H9 (cell line): ENCODE measurements around the gene EML1. TPM values are rescaled to one million over a fixed set of nuclear protein-coding genes. Genes with fewer than 3 reads are reported as not detected.

Experiments used
- DNase-seq: peaks from one replicate; pipeline ENCODE4 v3.0.0-alpha.2; 2017
- H2AFZ ChIP-seq: one replicate; pipeline ENCODE4 v1.6.1; 2013; ENCODE audit warnings: mild to moderate bottlenecking, low read length, control low read depth, moderate library complexity
- H2AK5ac ChIP-seq: 2 replicates; pipeline ENCODE4 v1.6.1; 2013; ENCODE audit warnings: low read length, control low read depth, mixed read lengths; ENCODE audit not compliant: insufficient read length
- H2BK120ac ChIP-seq: one replicate; pipeline ENCODE4 v1.6.1; 2013; ENCODE audit warnings: low read depth, mild to moderate bottlenecking, low read length, control low read depth, inconsistent platforms; ENCODE audit not compliant: poor library complexity, severe bottlenecking
- H2BK12ac ChIP-seq: 2 replicates; pipeline ENCODE4 v1.6.1; 2013; ENCODE audit warnings: low read length, control low read depth, mixed read lengths, low read depth; ENCODE audit not compliant: insufficient read length
- H2BK15ac ChIP-seq: 2 replicates; pipeline ENCODE4 v1.6.1; 2013; ENCODE audit warnings: low read depth, low read length, control low read depth
- H2BK20ac ChIP-seq: one replicate; pipeline ENCODE4 v1.6.1; 2013; ENCODE audit warnings: low read depth, mild to moderate bottlenecking, low read length, control low read depth, inconsistent platforms; ENCODE audit not compliant: poor library complexity, severe bottlenecking
- H2BK5ac ChIP-seq: 2 replicates; pipeline ENCODE4 v1.6.1; 2013; ENCODE audit warnings: low read length, control low read depth, mixed read lengths; ENCODE audit not compliant: insufficient read length
- H3K14ac ChIP-seq: 2 replicates; pipeline ENCODE4 v1.6.1; 2013; ENCODE audit warnings: low read length, control low read depth; ENCODE audit not compliant: insufficient read depth
- H3K18ac ChIP-seq: 2 replicates; pipeline ENCODE4 v1.6.1; 2013; ENCODE audit warnings: low read depth, mild to moderate bottlenecking, mixed read lengths, low read length, control low read depth; ENCODE audit not compliant: insufficient read length
- H3K23ac ChIP-seq: 2 replicates; pipeline ENCODE4 v1.6.1; 2013; ENCODE audit warnings: low read length, control low read depth, mixed read lengths, low read depth; ENCODE audit not compliant: insufficient read length
- H3K23me2 ChIP-seq: 2 replicates; pipeline ENCODE4 v1.6.1; 2013; ENCODE audit warnings: low read depth, mild to moderate bottlenecking, mixed read lengths, low read length, control low read depth; ENCODE audit not compliant: insufficient read length, poor library complexity, severe bottlenecking
- H3K27ac ChIP-seq: 2 replicates; pipeline ENCODE4 v1.5.1; 2013; ENCODE audit warnings: low read length, control low read depth, mixed read lengths, low read depth; ENCODE audit not compliant: insufficient read length
- H3K27me3 ChIP-seq: 2 replicates; pipeline ENCODE4 v1.6.1; 2013; ENCODE audit warnings: low read length, control low read depth, inconsistent platforms; ENCODE audit not compliant: insufficient read depth
- H3K4ac ChIP-seq: 2 replicates; pipeline ENCODE4 v1.6.1; 2013; ENCODE audit warnings: low read depth, mild to moderate bottlenecking, control low read depth, inconsistent platforms, low read length, moderate library complexity
- H3K4me1 ChIP-seq: 2 replicates; pipeline ENCODE4 v1.6.1; 2013; ENCODE audit warnings: low read length, control low read depth, inconsistent platforms; ENCODE audit not compliant: insufficient read depth
- H3K4me2 ChIP-seq: 2 replicates; pipeline ENCODE4 v1.6.1; 2013; ENCODE audit warnings: low read length, control low read depth, mixed read lengths; ENCODE audit not compliant: insufficient read length, insufficient read depth
- H3K56ac ChIP-seq: 2 replicates; pipeline ENCODE4 v1.6.1; 2013; ENCODE audit warnings: low read depth, mild to moderate bottlenecking, mixed read lengths, low read length, control low read depth; ENCODE audit not compliant: insufficient read length
- H3K79me1 ChIP-seq: 2 replicates; pipeline ENCODE4 v1.6.1; 2013; ENCODE audit warnings: low read depth, mild to moderate bottlenecking, moderate library complexity, low read length, control low read depth, inconsistent platforms; ENCODE audit not compliant: insufficient read depth, poor library complexity, severe bottlenecking
- H3K79me2 ChIP-seq: 2 replicates; pipeline ENCODE4 v1.6.1; 2013; ENCODE audit warnings: low read length, control low read depth, inconsistent platforms; ENCODE audit not compliant: insufficient read depth
- H3K9ac ChIP-seq: 2 replicates; pipeline ENCODE4 v1.6.1; 2013; ENCODE audit warnings: low read length, control low read depth, mixed read lengths; ENCODE audit not compliant: insufficient read length; ENCODE audit errors: extremely low read depth
- H3K9me3 ChIP-seq: one replicate; pipeline ENCODE4 v1.6.1; 2013; ENCODE audit warnings: low read depth, low read length, inconsistent platforms; ENCODE audit not compliant: control insufficient read depth
- H3T11ph ChIP-seq: one replicate; pipeline ENCODE4 v1.6.1; 2013; ENCODE audit warnings: mild to moderate bottlenecking, low read length, control low read depth, inconsistent platforms
- H4K20me1 ChIP-seq: one replicate; pipeline ENCODE4 v1.6.1; 2013; ENCODE audit not compliant: control insufficient read depth, insufficient read length, insufficient read depth
- H4K5ac ChIP-seq: 2 replicates; pipeline ENCODE4 v1.6.1; 2013; ENCODE audit warnings: low read depth, mild to moderate bottlenecking, mixed read lengths, low read length, control low read depth; ENCODE audit not compliant: insufficient read length
- H4K8ac ChIP-seq: replicated peaks from 2 replicates; pipeline ENCODE4 v1.6.1; 2013; ENCODE audit warnings: low read length, control low read depth, mixed read lengths, low read depth; ENCODE audit not compliant: insufficient read length
- H4K91ac ChIP-seq: 2 replicates; pipeline ENCODE4 v1.6.1; 2013; ENCODE audit warnings: low read depth, mild to moderate bottlenecking, moderate library complexity, mixed read lengths, low read length, control low read depth; ENCODE audit not compliant: insufficient read length
- H3K27ac Mint-ChIP-seq, 3 experiments: 2 replicates in 2 of 3; 3 replicates in 1 of 3; pipeline ENCODE4 v1.8.0; 2020 to 2021; ENCODE audit warnings: mixed read lengths in 3 of 3, mild to moderate bottlenecking in 1 of 3, moderate library complexity in 1 of 3
- H3K27me3 Mint-ChIP-seq: 2 replicates; pipeline ENCODE4 v1.8.0; 2021; ENCODE audit warnings: low read depth, mild to moderate bottlenecking, moderate library complexity, mixed read lengths
- H3K36me3 Mint-ChIP-seq, 3 experiments: 2 replicates in 2 of 3; 3 replicates in 1 of 3; pipeline ENCODE4 v1.8.0; 2020 to 2021; ENCODE audit warnings: low read depth in 3 of 3, mixed read lengths in 3 of 3; ENCODE audit not compliant: insufficient read depth in 1 of 3
- H3K4me1 Mint-ChIP-seq, 2 experiments: 2 replicates each; pipeline ENCODE4 v1.8.0; 2020; ENCODE audit warnings: mixed read lengths in 2 of 2
- H3K4me3 Mint-ChIP-seq, 2 experiments: 2 replicates in 1 of 2; 3 replicates in 1 of 2; pipeline ENCODE4 v1.8.0; 2020 to 2021; ENCODE audit warnings: mild to moderate bottlenecking in 2 of 2, mixed read lengths in 2 of 2, moderate library complexity in 1 of 2
- H3K9me3 Mint-ChIP-seq, 2 experiments: 2 replicates in 1 of 2; 3 replicates in 1 of 2; pipeline ENCODE4 v1.8.0; 2020; ENCODE audit warnings: mild to moderate bottlenecking in 2 of 2, mixed read lengths in 2 of 2, moderate library complexity in 1 of 2
- CTCF ChIP-seq: fragments of 200-600 bp; sonication (generic); conservative IDR thresholded peaks from 3 replicates; pipeline ENCODE4 v1.8.0; 2021; ENCODE audit warnings: antibody characterized with exemption, mild to moderate bottlenecking
- WGBS: extraction: QIAGEN DNeasy Blood & Tissue Kit; methylation state at CpG from one replicate; pipeline ENCODE4 v1.1.7; 2013; ENCODE audit warnings: missing lambda C conversion rate, low lambda C conversion rate, mixed read lengths; ENCODE audit not compliant: insufficient read length; ENCODE audit errors: extremely low coverage; 5-methylcytosine and 5-hydroxymethylcytosine counted together
- total RNA-seq: library from RNA; stranded (reverse); gene quantifications from 2 replicates; pipeline ENCODE4 v1.2.1, GENCODE V29; 2021

The EML1 gene
- total RNA-seq, 1 experiment from 2014 or later, result 16.7 TPM

DNA sequence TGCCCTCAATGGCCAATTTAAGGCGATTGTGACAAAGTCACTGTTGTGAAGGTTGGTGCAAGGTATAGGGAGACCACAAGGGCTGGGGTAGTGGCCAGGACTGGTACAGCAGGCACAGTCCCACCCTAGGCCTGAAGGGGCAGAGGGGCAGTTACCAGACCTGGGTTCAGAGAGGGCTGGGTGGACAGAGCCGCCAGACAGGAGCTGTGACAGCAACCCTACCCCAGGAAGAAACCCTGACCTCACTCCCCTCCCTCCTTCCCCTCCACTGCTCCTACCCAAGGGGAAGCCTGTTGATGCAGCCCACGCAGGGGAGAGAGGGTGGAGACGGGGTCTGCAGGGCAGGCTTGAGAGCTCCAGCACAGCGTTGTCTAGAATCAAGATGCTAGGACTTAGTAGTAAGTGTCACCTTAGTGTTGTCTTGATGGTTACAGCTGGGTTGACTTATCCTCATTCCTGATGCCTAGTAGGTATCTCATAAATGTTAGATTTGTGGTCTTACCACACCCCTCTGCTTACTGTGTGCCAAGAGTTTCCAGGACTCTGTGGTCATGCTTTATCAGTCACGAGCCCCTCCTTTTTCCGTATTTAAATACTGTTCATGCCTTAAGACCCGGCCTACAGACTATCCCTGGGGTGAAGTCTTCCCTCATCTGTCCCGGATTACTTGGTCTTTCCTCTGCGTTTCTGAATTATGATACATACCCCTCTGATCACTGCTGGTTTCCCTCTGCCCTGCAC is 14.4 kb downstream of the EML1 start:
- no peak overlapping the region for H2BK20ac ChIP-seq
- no peaks in the 10 kb centered on the region for H3K27me3 Mint-ChIP-seq
- H3K4ac ChIP-seq, result no peak overlapping the region
- H4K20me1 ChIP-seq, result no peaks in the 10 kb centered on the region
- H3T11ph ChIP-seq, result no peak overlapping the region
- H2BK12ac ChIP-seq, result no peak overlapping the region
- no peak overlapping the region for H3K4me3 Mint-ChIP-seq
- no peak overlapping the region for H3K4me2 ChIP-seq
- no peaks in the 10 kb centered on the region for H3K79me1 ChIP-seq
- H2AK5ac ChIP-seq, result no peak overlapping the region
- H2BK15ac ChIP-seq, result no peak overlapping the region
- H3K56ac ChIP-seq, result no peak overlapping the region
- no peak overlapping the region; a peak in 2 of 7 replicates for H3K27ac Mint-ChIP-seq
- no peak overlapping the region for H2AFZ ChIP-seq
- H4K8ac ChIP-seq, result no peak overlapping the region
- WGBS, result no CpG with 5 or more reads among the region's 10 CpGs
- H4K91ac ChIP-seq, result no peak overlapping the region
- H3K9ac ChIP-seq, result no peak overlapping the region
- H3K9me3 Mint-ChIP-seq, result no peaks in the 10 kb centered on the region
- no peak overlapping the region for H3K23ac ChIP-seq
- no peaks in the 10 kb centered on the region for H3K4me1 ChIP-seq
- H4K5ac ChIP-seq, result no peak overlapping the region
- no peaks in the 10 kb centered on the region for H3K79me2 ChIP-seq
- peaks cover 7 to 16% of the 10 kb centered on the region in 2 experiments for H3K4me1 Mint-ChIP-seq
- no peaks in the 10 kb centered on the region for H3K9me3 ChIP-seq
- H3K23me2 ChIP-seq, result no peaks in the 10 kb centered on the region
- H3K18ac ChIP-seq, result no peak overlapping the region
- no peak overlapping the region for H2BK120ac ChIP-seq
- no peaks in the 10 kb centered on the region for H3K27me3 ChIP-seq
- H3K27ac ChIP-seq, result no peak overlapping the region
- TF ChIP-seq CTCF, result peak; percentile 46; the same call in 2 of the 3 replicates
- no peaks in the 10 kb centered on the region for H3K36me3 Mint-ChIP-seq
- H3K14ac ChIP-seq, result no peak overlapping the region
- DNase-seq, result peak; percentile 52
- H2BK5ac ChIP-seq, result no peak overlapping the region
